DMS114 treated with DMSO at 0.1 percent for 48 hours (cell line): ENCODE data around the gene PRDM7.
"Not testable (repeated sequence)": the region's sequence is repeated elsewhere in the genome, so short reads cannot be mapped to it uniquely, and the experiment has no call there.

Source experiments
- DNase-seq: peaks from one replicate; lab custom pipeline; 2025; ENCODE audit not compliant: unreplicated experiment; lab: John Stamatoyannopoulos, UW

Gene PRDM7

DNA sequence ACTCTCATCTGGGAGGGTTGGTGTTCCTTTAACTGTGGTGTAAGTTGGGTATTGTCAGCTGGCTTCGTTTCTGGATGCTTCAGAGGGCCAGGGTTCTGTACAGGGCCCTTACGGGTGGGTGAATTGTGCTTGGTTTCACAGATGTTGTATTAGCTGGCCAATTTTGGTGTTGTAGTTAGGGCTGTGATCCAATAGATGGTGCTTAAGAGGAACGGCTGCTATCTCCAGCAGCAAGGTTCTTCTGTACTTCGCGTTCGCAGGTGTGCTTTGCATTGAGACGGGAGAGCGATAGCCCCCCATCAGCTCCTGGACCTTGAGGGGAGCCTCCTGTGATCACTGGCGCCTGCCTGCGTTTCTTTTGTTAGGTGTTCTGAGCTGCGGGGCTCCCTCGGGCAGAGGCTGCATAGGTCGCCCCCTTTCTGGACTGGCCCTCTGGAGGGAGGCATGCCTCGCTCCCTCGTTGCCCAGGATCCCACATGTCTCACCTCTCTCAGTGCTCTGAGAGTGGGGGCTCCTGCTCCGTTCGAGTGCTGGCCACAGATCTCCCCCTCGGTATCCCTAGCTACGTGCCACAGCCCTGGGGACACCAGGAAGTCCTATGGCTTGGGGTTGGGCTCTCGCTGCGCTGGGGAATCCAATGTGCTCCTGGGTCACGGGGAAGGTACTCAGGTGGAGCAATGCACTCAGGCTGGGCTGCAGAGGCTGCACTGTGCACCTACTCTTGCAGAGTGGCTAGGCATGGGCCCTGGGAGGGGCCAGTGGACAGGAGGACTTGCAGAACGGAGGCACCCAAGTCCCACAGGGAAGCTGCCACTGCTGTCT, 837 bp upstream of the PRDM7 start:
- peak; percentile 53 for DNase-seq

DNA sequence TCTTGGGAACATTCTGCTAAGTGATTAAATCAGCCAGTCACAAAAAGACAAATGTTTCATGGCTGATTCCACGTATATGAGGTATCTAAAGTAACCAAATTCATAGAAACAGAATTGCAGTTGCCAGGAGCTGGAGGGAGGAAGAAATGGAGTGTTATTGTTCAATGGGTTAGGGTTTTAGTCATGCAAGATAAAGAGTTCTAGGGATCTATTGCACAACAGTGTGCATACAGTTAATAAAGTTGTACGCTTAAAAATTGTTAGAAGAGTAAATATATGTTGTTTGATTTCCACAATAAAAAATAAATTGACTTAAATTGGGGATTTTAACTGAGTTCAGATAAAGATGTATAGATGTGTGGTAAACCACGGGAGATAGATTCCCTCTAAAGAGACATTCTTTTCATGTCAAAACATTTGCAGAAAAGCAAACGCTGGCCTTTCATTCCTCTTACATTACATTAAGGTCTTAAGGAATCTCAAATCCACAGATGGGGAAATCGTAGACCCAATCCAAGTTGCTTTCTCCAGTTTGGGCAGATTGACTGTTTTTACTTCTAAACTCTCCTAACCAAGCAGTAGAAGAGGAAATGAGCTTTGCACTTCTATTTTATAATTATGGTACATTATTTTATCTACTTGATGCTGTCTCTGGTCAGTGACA, 4.6 kb downstream of the PRDM7 start:
- DNase-seq, result no peak

DNA sequence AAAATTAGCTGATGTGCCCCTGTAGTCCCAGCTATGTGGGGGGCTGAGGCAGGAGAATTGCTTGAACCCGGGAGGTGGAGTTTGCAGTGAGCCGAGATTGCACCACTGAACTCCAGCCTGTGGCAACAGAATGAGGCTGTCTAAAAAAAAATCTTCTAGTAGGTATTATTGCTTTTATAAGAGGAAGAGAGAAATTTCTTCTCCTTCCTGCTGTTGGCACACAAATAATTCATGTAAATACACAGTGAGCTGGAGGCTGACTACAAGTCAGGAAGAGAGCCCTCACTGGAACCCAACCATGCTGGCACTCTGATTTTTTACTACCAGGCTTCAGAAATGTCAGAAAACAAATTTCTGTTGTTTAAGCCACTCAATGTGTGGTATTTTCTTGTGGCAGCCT, 6.7 kb downstream of the PRDM7 start:
- no peak for DNase-seq

DNA sequence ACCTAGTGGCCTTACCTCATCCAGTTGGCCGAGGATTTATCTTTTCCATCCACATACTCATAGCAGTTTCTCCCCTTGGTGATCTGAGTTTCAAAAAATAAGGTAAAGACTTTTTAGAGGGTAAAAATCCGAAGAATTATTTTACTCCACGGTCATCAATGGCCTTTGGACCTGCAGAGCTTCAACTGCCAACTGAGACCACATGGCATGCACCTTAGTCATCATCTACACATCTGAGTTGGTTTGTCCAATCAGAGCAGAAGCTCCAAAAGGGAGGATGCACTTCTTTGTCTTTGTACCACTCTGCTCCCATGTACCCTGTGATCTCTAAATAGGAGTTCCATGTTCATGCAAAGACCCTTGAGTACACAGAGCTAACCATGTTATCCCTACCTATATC, 15.7 kb downstream of the PRDM7 start:
- DNase-seq, result no peak

DNA sequence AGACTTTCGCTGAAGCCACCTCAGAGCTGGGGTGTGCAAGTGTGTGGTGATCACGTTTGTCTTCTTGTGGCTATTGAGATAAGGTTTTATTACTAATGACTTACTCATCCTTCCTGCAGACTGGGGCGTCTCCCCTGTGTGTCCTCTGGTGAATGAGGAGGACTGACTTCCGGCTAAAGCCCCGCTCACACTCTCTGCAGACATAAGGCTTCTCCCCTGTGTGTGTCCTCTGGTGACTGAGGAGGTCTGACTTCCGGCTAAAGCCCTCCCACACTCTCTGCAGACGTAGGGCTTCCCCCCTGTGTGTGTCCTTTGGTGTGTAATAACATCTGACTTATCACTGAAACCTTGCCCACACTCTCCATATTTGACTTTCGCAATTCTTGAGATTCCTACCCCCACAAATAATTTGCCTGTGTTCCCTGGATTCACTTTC, 19.4 kb downstream of the PRDM7 start:
- no peak for DNase-seq

DNA sequence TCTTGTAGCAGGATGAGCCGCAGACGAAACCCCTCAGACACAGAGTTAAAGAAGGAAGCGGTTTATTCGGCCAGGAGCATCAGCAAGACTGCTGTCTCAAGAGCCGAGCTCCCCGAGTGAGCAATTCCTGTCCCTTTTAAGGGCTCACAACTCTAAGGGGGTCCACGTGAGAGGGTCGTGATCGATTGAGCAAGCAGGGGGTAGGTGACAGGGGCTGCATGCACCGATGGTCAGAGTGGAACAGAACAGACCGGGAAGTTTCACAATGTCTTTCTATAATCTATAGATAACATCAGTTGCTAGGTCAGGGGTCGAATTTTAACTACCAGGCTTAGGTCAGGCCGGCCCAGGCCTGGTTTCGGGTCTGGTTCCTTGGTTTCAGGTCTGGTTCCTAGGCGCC, 20.6 kb downstream of the PRDM7 start:
- not testable (repeated sequence) for DNase-seq

DNA sequence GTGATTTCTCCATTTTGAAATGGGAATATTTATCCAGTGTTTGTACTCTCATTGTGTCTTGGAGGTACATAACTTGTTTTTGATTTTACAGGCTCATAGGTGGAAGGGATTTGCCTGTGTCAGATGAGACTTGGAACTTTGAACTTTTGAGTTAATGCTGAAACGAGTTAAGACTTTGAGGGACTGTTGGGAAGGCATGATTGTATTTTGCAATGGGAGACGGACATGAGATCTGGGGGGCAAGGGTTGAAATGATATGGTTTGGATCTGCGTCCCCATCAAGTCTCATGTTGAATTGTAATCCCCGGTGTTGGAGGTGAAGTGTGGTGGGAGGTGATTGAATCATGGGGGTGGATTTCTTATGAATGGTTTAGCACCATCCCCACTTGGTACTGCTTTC, 21.8 kb downstream of the PRDM7 start:
- no peak for DNase-seq

DNA sequence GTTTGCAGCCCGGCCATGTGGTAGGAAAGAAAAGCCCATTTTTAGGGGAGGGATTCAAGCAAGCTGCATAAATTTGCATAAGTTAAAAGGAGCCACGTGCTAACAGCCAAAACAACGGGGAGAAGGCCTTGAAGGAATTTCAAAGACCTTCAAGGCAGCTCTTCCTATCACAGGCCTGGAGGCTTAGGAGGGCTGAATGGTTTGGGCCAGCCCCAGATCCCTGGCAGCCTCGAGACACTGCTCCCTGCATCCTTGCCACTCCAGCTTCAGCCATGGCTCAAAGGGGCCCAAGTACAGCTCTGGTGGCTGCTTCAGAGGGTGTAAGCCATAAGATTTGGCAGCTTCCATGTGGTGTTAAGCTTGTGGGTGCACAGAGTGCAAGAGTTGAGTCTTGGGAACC, 22.6 kb downstream of the PRDM7 start:
- no peak for DNase-seq

DNA sequence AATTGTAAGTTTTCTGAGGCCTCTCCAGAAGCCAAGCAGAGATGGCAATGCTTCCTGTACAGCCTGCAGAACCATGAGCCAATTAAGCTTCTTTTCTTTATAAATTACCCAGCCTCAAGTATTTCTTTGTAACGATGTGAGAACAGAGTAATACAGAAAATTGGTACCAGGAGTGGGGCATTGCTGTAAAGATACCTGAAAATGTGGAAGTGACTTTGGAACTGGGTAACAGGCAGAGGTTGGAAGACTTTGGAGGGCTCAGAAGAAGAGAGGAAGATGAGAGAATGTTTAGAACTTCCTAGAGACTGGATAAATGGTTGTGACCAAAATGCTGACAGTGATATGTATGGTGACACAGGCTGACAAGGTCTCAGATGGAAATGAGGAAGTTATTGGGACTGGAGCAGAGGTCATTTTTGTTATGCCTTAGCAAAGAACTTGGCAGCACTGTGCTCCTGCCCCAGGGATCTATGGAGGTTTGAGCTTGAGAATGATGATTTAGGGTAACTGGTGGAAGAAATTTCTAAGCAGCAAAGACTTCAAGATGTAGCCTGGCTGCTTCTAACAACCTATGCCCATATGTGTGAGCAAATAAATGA, 23.1 kb downstream of the PRDM7 start:
- DNase-seq, result no peak

DNA sequence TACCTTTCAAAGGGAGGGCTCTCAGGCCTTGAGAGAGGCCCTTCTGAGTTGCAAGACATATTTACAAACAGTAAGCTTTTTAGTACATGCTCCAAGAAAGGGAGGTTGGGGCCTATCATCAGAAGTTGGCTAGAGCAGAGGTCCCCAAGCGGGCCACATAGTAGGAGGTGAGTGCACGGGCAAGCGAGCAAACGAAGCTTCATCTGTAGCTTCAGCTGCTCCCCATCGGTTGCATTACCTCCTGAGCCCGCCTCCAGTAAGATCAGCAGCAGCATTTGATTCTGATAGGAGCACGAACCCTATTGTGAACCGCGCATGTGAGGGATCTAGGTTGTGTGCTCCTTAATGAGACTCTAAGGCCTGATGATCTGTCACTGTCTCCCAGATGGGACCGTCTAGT, 26.2 kb downstream of the PRDM7 start:
- no peak for DNase-seq

DNA sequence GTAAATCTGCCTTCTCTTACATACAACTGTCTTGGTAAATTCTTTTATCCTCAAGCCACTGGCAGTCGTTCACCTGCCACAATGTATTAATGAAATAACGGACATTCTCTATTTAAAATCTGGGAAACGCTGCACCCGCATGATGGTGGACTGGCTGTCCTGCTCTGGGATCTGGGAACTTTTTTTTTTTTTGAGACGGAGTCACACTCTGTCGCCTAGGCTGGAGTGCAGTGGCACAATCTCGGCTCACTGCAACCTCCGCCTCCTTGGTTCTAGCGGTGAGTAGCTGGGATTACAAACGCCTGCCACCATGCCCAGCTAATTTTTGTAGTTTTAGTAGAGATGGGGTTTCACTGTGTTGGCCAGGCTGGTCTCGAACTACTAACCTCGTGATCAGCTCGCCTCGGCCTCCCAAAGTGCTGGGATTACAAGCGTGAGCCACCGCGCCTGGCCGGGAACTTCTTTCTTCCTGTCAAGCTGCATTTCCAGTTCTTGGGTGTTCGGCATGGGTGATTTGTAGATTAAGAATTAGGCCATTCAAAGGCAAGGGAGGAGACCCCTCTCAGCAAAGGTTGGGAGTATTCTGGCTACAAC, 28.3 kb downstream of the PRDM7 start:
- no peak for DNase-seq

DNA sequence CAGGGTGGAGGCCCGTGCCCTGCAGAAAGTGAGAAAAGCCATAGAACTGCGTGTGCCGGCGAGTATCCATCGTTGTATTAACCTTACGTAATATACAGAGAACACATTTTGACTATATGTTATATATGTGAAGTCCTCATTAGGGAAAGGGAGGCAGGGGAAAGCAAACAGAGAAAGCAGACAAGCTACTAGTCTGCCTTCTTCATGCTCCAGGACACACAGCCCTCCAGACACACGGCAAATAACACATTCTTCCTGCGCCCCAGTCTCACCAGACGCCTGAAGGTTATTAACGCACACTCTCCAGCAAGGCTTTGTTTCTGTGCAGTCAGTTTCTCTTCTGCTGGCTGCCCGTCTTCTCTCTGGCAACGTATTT, 28.8 kb downstream of the PRDM7 start:
- DNase-seq, result no peak

DNA sequence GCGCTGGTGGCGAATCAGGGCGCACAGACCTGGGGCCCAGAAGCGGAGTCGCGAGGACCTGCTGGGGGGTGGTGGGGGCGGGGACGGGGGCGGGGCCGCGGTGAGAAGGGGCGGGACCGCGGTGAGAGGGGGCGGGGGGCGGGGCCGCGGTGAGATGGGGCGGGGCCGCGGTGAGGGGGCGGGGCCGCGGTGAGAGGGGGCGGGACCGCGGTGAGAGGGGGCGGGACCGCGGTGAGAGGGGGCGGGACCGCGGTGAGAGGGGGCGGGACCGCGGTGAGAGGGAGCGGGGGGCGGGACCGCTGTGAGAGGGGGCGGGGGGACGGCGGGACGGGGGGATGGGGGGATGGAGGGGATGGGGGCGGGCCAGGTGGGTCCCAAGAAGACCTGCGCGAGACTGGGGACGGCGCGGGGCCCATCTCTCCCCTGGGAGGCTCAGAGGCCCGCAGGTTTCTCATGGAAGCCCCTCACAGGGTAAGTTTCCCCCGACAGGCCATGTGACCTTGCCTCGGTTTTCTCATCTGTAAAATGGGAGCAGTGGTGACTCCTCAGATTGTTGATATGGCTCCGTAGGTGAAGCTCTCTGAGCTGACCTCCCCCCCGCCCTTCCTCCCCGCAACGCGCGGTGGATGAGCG, 29.3 kb downstream of the PRDM7 start:
- DNase-seq, result no peak

DNA sequence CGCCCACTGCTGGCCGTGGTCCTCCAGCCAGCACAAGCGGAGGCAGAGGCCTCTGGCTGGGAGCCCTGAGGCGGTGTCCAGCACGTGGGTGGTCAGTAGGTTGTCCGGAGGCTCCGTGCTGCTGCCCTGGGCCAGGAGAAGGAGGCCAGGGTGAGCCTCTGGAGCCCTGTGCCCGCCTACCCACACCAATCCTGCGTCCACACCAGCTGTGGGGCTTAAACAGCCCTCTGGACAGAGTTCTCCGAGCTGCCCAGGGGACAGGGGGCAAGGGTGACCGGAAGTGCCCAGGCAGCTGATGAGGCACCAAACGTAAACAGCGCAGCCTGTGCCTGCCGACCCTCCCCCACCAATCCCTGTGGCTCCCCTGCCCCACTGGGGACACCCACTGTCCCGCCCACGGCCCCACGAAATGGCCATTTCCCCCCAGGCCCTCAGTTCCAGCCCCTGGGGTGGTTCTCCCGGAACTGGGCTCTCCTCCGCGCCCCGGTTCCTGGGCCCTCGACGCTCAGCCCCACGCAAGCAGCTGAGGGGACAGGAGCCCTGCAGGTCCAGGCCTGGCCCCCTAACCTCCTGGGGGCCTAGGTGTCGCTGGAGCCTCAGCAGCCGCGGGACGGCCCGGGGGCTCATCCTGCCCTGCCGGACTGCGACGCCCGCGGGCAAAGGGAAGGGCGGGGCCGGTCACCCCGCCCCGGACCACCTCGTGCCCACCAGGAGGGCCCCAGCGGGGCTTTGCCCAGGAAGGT, 30.0 kb downstream of the PRDM7 start:
- DNase-seq, result no peak

DNA sequence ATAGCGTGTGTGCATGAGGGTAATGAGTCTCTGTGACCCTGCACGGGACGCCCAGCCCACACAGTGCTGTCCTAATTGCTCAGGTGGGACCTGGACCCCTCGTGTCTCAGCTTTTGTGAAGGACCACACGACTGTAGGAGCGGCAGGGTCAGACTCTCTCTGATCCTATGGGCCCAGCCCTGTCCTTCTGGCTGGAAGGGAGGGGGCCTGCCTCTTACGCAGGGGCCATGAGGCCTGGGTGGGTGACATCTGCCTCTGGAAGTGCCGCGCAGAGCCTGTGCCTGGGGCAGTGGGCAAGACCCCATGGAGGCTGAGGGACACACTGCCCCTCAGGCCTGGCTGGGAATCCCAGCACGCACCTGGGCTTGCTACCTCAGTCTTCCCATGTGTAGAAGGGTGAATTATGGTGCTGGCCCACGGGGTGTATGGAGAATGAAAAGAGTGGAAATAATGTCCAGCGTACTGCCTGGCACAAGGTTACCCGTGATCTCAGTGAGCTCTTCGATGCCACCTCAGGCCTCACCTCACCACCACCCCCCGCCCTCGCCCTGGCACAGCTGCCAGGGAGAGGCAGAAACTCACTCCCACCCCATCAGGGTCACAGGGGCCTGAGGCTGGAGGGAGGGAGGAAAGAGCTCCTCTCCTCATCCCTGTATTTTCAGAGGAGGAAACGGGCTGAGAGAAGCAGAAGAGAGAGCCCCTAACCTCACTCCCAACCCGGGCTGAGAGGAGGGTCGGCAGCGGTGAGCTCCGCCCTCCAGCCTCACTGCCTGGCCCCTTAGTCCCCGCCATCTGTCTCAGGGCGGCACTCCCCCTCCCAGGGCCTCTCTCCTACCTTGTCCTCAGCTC, 30.8 kb downstream of the PRDM7 start:
- DNase-seq, result no peak

DNA sequence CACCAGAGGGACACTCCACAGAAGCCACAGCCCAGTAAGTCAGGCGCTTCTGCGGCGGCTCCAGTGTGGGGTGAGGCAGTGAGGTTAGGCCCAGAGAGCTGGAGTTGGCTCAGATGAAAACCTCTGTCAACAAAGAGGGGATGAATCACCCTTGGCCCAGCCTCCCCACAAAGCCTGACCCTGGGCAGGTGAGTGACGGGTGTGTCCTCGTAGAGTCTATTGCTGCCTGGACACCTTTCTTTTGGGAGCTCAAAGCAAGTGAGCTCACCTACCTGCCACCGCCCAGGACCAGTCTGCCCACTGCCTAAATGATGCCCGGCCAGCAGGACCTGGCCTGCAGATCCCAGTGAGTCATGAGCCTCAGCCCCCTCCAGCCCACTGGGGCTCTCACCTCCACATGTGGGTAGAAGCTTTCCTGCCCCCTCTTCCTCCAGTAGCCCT, 33.0 kb downstream of the PRDM7 start:
- no peak for DNase-seq

DNA sequence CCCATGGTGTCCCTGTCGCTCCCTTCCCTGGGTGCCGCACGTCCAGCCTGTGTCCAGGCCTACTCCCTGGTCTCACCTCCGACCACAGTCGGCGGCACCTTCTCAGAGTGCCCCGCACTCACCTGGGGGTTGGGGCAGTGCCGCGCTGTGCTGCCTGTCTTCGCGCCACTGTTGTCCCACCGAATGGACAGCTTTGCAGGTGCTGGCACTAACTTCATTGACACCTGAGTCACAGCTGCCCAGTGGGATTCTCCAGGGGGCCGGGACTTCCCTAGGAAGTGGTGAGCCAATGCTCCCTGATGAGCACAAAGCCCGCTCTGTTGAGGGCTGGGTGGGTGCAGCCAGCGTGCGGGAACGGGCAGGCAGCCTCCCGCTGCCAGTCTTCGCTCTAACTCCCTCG, 33.6 kb downstream of the PRDM7 start:
- DNase-seq, result no peak

DNA sequence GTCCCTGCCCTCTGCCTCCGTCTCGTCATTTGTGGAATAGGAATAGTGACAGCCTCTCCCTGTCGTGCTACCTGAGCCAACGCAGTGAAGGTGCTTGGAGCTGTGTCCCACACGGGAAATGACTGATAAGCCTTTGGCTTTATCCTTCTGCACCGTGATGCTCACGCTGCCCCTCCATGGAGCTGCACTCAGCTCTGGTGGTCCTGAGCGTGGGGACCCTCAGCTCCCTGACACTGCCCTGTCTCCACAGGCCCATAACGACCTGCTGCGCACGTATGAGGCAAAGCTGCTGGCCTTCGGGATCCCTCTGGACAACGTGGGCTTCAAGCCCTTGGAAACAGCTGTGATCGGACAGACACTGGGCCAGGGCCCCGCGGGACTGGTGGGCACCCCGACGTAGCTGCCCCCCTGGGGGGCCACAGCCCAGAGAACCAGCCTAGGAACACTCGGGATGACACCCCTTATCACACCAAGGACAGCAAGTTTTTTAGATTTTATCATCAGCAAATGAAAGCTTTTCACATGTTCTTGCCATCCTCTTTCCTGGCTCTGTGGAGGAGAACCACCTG, 34.1 kb downstream of the PRDM7 start:
- no peak for DNase-seq

DNA sequence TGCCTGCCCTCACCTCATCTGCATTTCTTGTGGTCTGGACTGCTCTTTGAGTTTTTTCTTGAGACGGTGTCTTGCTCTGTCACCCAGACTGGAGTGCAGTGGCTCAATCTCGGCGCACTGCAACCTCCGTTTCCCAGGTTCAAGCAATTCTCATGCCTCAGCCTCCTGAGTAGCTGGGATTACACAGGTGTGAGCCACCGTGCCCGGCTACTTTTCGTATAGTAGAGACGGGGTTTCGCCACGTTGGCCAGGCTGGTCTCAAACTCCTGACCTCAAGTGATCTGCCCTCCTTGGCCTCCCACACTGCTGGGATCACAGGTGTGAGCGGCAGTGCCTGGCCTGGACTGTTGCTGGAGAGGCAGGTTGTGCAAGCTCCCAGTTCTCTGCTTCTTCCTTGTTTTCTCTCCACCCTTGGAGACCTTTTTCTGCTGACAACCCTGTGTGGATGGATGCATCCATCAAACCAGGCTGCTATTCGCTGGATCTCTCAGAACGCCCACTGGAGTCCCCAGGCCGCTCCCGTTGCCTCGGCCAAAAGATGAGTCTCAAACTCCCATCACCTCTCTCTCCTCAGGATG, 35.1 kb downstream of the PRDM7 start:
- no peak for DNase-seq
